Measurements from ENCODE around the gene MXD3. TPM values are rescaled to one million over a fixed set of nuclear protein-coding genes. Genes with fewer than 3 reads are reported as not detected.

Gene MXD3
- total and polyA plus RNA-seq, 4 donors: 7.4 to 29.0 (median 12.9) TPM

- no peaks in the 10 kb centered on the region for H3K27me3 ChIP-seq (ENCODE audit: control insufficient read depth in 3 of 3, insufficient read depth in 3 of 3, low read length in 2 of 3)
- ATAC-seq (ENCODE audit: insufficient read depth, low FRiP score): no peak
- H3K9ac ChIP-seq (ENCODE audit: insufficient read depth in 1 of 2, low read length in 2 of 2): no peak overlapping the region
- peaks cover 0 to 2% (median 0%) of the 10 kb centered on the region in 4 donors for H3K9me3 ChIP-seq (ENCODE audit: control insufficient read depth in 4 of 4, insufficient read depth in 3 of 4, low read length in 3 of 4)
- no peak overlapping the region for H3K4me3 ChIP-seq
- no peak for TF ChIP-seq CTCF (IDR thresholded peaks at IDR 0.05; ENCODE audit: control extremely low read depth, extremely low read depth)
- DNase-seq: no peak
- WGBS, 2 donors: 89 to 90% methylated on average over 1 of the region's 1 CpG
- H3K4me1 ChIP-seq (ENCODE audit: control insufficient read depth in 5 of 5, insufficient read depth in 5 of 5, low read length in 5 of 5): peaks cover 0 to 2% (median 0%) of the 10 kb centered on the region in 5 donors
- H3K27ac ChIP-seq (ENCODE audit: low read depth in 1 of 2, low read length in 1 of 2): no peak overlapping the region
- H3K36me3 ChIP-seq (ENCODE audit: control insufficient read depth in 4 of 4, insufficient read depth in 4 of 4, low read length in 4 of 4): peaks cover 0 to 19% (median 0%) of the 10 kb centered on the region in 4 donors
Measured at GRCh38 chr5:177325868-177326381, 14.2 kb upstream of the MXD3 start.

- Histone ChIP-seq H3K4me3 (no peak overlapping the region), H3K36me3 (ENCODE audit: control insufficient read depth in 4 of 4, insufficient read depth in 4 of 4, low read length in 4 of 4) (peaks cover 0 to 4% (median 2%) of the 10 kb centered on the region in 4 donors), H3K9me3 (ENCODE audit: control insufficient read depth in 4 of 4, insufficient read depth in 3 of 4, low read length in 3 of 4) (no peaks in the 10 kb centered on the region), H3K4me1 (ENCODE audit: control insufficient read depth in 5 of 5, insufficient read depth in 5 of 5, low read length in 5 of 5) (no peaks in the 10 kb centered on the region), H3K27me3 (ENCODE audit: control insufficient read depth in 3 of 3, insufficient read depth in 3 of 3, low read length in 2 of 3) (no peaks in the 10 kb centered on the region), H3K9ac (ENCODE audit: insufficient read depth in 1 of 2, low read length in 2 of 2) (no peak overlapping the region), H3K27ac (ENCODE audit: low read depth in 1 of 2, low read length in 1 of 2) (no peak overlapping the region)
- DNase-seq (no peak), ATAC-seq (ENCODE audit: insufficient read depth, low FRiP score) (no peak)
- TF ChIP-seq CTCF (IDR thresholded peaks at IDR 0.05; ENCODE audit: control extremely low read depth, extremely low read depth): no peak
- 39 to 74% methylated on average over 7 of the region's 7 CpGs for WGBS, 2 donors
Measured at GRCh38 chr5:177320879-177321278, 9.2 kb upstream of the MXD3 start.

- H3K9ac ChIP-seq (ENCODE audit: insufficient read depth in 1 of 2, low read length in 2 of 2): no peak overlapping the region
- ATAC-seq (ENCODE audit: insufficient read depth, low FRiP score): no peak
- no peaks in the 10 kb centered on the region for H3K9me3 ChIP-seq (ENCODE audit: control insufficient read depth in 4 of 4, insufficient read depth in 3 of 4, low read length in 3 of 4)
- peaks cover 0 to 4% (median 2%) of the 10 kb centered on the region in 4 donors for H3K36me3 ChIP-seq (ENCODE audit: control insufficient read depth in 4 of 4, insufficient read depth in 4 of 4, low read length in 4 of 4)
- no peak for TF ChIP-seq CTCF (IDR thresholded peaks at IDR 0.05; ENCODE audit: control extremely low read depth, extremely low read depth)
- H3K27me3 ChIP-seq (ENCODE audit: control insufficient read depth in 3 of 3, insufficient read depth in 3 of 3, low read length in 2 of 3): no peaks in the 10 kb centered on the region
- H3K4me1 ChIP-seq (ENCODE audit: control insufficient read depth in 5 of 5, insufficient read depth in 5 of 5, low read length in 5 of 5): no peaks in the 10 kb centered on the region
- H3K27ac ChIP-seq (ENCODE audit: low read depth in 1 of 2, low read length in 1 of 2): no peak overlapping the region
- H3K4me3 ChIP-seq: no peak overlapping the region
- 71 to 86% methylated on average over 14 of the region's 14 CpGs for WGBS, 2 donors
- DNase-seq: no peak
Measured at GRCh38 chr5:177319913-177320588, 8.4 kb upstream of the MXD3 start.
